GM18909 (cell line): ENCODE measurements around the gene TMEM18.

Experiments used
- ATAC-seq: cut with Tn5 transposase; IDR thresholded peaks from one replicate; pipeline ENCODE4 v1.9.1; 2021; ENCODE audit warnings: mild to moderate bottlenecking; ENCODE audit not compliant: unreplicated experiment, poor library complexity

Gene TMEM18

DNA sequence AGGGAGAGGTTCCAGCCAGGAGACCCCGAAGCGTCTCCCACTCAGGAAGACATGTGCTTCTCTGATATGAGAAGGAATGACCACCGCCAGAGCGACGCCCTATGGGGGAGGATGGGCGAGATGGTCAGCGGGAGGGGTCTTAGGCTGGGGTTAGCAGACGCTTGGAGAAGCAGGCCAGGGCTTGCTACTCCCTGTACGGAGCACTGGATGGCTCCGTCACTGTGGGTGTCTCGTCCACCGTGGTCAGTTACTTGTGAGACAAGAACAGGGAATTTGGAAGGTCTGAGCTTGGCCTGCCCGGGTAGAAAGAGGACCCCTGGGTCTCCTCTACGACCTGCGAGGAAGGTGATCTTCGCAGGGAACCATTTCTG lies 39.8 kb downstream of the TMEM18 start:
- no peak for ATAC-seq

DNA sequence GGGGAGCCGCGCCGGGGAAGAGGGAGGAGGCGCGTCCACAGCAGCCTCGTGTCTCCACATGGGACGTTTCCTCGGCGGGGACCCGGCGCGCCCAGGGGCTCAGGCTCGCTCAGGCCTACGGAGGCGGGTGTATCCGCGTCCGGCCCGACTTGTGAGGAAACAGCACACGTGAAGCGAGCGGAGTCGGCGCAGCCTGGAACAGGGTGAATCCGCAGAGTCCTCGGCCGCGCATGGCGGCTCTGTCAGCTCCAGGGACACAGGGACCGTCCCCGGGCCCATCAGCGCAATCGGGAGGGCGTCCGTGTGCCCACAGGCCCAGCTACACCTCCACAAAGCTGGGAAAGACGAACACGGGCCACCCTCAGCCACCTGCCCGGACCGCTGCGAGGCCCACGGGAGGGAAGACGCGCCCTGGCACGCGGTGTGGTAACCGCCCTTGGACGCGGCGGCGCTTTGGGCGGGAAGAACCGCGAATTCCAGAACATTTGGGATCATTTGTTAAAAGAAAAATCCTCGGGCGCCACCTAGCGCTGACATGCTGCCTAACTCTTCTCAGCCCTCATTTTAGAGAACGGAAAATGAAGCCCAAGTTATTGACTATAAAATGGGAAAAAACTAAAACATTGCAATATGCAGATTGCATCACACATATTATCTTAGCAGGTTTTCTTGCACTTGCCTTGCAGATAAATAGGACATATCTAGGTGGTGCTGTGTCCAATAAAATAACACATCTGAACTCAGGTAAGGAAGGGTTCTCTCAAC lies 40.4 kb downstream of the TMEM18 start:
- ATAC-seq, result peak; percentile 63

DNA sequence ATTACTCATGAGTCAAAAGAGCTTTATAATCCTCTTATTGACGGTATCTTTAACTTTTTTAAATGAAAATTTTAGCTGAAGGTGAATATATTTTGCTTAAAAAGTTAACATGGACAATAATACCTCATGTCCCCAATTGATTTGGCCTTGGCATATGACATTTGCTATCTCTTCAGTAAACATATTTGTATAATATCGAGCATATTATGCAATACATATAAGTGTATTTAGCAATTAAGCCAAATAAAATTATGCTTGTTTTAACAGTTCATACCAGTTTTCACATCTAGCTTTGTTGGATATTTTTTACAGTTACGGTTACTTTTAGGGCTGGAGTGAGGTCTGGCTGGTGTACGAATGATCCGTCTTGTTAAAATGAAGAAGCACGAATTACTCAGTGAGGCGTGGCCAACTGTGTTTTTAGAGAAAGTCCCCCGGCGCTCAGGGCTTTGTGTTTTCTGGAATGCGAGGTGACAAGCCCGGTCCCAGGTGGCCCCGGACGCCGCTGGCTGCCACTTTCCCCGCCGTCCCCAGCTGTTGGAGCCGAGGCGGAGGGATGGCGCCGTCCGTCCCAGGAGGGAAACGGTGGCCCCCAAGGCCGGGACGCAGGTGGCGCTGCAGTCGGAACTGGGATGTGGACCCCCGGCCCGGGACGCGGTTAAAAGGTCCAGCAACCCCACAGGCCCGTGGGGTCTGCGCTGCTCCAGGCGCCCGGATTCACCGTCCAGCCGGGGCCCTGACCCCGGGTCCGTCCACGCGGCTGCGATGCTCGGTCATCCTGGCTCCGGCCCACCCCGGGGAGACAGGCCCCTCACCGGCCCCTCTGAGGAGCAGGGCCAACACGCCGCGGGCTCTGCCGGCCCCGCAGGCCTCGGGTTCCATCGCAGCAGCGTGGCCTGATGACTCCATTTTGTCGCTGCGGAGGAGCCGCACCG lies 41.3 kb downstream of the TMEM18 start:
- ATAC-seq, result no peak

DNA sequence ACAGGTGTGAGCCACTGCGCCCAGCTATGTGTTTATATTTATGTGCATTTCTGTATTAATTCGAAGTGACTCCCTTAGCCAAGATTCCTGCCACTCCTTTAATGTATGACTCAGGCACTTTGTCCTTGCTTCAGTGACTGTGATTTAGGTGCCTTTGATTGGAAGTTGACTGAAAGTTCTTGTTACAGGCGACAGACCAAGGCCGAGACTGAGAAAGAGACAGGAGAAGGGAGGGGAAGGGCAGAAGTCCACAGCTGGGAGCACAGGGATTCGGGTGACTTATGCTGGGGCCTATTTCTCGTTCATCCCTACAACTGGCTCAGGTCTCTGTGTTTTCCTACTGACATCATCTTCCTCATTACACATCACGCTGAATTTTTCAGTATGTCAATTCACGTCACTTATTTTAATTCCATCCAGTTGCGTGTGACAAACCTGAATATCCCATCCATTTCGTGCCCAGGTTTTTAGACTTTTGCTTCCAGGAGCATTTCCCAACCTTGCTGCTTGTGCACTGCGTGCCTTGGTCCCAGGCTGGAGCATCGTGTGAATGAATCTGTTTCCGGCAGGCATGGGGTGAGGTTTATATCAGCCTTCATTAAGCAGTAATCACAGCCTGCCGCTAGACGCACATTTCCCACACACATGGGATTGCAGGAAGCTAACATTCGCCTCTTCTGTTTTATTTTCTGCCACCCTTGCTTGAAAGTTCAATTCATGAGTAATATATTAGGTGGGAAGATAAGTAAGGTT lies 42.4 kb downstream of the TMEM18 start:
- no peak for ATAC-seq

DNA sequence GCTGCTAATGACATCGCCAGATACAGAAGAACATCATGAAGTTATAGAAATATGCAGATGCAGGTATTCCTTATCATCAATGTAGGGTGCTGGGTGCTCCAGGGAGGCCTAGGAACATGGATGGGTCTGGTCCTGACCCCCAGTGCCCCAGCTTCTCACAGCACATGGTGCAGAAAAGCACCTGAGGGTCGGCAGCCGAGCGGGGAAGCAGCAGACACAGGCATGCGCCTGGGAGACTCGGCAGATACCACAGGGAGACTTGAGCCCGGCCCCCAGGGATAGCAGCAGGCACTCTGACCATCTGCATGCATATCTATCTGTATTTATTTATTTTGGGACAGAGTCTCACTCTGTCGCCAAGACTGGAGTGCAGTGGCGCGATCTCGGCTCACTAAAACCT lies 43.2 kb downstream of the TMEM18 start:
- ATAC-seq, result no peak

DNA sequence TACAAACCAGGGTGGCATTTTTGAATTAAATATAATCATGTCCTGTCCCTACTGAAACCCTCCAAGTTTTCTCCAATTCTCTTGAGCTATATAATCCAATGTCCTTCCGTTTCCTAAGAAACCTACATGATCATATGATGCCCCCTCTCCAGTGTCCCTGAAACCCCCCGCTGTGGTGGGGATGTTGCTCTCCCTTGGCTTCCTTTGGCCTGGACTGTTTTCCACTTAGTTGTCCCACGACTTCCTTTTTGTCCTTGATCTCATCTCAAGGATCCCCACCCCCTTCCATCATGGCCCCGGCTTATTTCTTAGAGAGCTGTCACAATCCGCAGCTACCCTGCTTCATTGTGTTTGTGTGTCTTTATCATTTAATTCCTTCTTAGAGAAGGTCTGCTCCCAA lies 43.8 kb downstream of the TMEM18 start:
- ATAC-seq, result no peak

DNA sequence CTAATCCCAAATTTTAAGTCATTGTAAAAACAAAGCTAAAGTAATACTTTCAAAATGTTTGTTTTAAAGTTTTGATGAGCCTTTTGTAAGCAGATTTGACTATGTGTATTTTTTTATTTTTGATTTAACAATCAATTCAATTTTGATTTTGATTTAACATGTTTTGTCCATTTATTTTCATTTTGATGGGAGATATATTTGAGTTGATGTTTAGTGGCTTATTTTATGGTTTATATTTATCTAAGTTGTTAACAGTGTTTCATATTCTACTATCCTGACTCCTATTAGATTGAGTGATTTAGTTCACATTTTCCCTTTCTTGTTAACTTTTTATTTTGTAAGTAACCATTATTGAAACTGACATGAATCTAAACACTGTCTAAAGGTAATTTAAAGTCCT lies 44.7 kb downstream of the TMEM18 start:
- no peak for ATAC-seq

DNA sequence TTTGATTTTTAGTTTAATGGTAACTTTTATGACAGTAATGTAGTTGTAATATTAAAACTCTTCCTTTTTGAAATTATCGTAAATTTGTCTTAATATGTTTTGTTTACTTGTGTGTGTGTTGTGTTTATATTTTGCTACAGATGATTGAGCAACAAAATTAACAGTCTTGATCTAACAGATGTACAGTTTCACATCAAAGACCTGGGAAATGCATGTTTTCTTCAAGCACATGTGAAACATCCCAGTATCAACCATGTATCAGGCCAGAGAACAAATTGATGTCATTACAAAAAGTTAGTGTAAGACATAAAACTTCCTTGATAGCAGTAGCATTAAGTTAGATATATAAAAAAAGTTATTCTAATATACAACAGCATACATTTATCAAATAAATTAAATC lies 45.5 kb downstream of the TMEM18 start:
- ATAC-seq, result no peak

DNA sequence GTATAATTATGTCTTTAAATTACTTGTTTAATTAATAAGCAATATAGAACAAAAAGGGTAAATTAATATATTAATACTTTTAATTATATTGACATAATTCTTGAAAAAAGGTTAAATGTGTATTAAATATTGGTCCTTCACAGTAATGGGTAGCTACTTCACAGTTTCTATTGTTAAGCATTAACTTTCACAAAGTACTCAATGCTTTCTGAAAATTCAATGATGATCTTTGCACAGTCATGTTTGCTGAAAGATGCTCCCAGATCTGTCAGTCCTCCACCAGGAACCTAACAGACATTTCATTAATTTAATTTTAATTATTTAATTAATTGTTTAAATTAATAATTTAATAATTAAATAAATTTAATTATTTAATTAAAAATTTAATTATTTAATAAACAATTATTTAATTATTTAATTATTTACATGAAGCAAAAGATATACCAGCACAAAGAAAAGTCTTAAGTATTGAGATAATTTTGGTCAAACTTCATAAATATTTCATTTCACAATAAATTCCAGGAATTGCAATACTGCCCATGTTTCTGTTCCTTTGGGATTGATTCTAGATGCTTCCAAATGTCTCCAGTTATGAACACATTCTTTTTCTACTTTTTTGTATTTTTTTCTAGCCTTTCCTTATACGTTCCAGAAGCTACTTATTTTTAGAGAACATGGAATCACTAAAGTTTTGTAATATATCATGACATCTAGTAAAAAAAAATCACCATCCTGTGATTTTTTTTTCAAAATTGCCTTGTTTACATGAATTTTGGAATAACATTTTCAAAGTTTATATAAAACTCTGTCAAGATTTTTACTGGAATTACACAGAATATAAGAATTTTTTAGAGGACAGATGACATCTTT lies 46.5 kb downstream of the TMEM18 start:
- ATAC-seq, result no peak

DNA sequence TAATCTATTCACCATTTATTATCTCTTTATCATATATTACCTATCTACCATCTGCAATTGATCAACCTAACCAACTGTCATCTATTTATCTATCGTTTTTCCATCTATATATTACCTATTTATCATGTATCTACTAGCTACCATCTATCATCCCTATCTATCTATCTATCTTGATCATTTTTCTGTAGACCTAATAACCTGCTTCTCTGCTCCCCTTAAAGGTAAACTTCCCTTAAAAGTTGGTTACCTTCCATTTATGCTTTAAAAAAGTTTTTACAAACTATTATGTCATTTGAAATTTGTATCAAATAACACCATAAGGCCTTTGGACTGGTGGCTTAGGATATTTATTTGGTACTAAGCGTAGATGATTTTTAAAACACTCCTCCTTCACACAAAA lies 47.2 kb downstream of the TMEM18 start:
- ATAC-seq, result no peak

DNA sequence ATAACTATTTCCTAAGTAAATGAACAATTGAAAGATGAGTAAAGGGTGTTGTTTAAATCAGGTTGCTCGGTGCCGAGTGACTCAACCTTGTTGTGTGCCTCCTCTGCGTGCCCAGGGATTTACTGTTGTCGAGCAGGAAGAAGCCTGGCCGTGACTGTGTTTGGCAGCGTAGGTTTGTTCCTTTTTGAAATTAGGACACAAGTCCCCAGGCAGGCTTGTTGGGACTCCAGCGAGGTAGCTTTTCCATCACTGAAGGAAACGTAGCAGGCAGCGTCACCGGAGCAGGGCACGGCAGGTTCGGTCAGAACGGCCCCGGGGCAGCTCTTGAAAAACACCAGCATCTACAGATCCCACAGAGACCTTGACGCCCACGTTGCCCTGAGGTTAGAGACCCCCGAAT lies 48.6 kb downstream of the TMEM18 start:
- ATAC-seq, result no peak

DNA sequence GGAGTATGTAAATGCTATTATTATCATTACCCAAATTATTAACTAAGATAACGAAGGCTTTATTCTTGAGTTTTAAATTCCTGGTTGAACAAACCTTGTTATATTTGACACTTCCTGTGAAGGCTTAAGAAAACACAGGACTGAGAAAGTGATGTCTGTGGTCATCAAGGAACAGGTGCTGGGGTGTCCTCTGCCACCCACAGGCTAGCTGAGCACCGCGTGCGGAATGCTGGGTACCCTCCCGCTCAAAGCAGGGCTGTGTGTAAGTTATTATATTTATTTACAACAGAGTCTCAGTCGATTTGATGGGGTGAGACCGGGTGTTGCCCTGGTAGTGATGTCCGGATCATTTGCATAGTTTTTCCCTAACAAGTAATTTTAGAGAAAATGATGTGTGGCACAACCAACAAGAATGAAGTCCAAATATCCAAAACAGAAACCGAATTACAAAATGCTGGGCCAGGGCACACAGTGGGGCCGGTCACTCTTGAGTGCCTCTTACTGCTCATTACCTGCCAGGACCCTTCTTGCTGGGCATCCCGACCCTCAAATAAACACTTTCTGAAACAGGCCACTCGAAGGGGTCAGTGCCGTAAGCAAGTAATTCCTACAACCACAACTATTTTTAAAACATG lies 49.2 kb downstream of the TMEM18 start:
- ATAC-seq, result no peak

DNA sequence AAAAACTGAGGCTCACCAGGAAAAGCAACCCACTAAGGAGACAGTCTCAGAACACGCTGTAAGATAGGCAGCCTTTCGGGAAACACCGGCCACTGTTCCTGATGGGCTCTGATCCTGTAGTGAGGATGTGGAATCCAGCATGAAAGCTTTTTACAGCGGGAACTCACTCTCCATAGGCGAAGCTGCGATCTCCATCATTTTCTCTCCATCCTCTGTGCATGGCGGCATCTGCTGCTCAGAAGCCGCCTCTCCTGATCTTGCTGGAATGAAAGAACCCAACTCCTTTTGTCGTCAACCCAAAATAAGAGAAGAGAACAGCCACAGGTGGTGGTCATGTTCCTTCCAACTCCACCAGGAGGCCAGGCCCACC lies 49.9 kb downstream of the TMEM18 start:
- ATAC-seq, result no peak

DNA sequence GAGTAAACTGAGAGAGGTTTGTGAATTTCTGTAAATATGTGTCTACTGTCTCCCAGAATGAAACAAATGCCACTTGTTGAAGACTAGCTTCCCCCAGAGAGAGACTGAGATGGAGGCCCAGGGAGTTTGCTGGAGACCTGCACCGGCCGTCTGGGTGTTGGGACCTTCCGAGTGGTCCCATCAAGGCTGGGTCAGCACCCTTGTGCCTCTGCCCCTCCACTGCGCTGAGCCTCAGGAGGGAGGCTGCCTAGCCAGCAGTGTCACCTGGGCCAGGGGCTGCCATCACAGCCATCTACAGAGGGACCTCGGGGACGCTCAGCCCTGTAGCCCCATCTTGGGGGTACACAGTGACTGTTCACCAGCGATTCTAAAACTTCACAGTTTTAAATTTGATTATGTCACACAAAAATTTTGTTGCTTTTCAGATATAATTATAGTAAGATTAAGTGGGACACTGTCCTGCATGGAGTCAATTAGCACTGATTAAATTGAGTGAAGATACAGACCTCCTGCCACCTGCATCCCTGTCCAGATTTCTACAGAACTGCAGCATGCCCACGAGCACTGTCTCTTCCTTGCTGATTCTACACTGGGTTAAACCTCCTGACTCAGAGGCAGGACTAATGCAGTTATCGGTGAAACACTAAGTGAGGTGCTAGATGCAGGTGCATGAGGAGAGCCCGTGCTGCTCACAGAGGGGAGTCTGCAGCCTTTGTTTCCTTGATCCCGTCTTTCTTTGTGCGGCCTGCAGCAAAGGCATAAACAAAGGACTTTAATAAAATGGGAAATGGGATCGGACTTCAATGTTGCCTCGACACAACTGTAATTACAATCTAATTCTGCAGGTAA lies 50.5 kb downstream of the TMEM18 start:
- no peak for ATAC-seq

DNA sequence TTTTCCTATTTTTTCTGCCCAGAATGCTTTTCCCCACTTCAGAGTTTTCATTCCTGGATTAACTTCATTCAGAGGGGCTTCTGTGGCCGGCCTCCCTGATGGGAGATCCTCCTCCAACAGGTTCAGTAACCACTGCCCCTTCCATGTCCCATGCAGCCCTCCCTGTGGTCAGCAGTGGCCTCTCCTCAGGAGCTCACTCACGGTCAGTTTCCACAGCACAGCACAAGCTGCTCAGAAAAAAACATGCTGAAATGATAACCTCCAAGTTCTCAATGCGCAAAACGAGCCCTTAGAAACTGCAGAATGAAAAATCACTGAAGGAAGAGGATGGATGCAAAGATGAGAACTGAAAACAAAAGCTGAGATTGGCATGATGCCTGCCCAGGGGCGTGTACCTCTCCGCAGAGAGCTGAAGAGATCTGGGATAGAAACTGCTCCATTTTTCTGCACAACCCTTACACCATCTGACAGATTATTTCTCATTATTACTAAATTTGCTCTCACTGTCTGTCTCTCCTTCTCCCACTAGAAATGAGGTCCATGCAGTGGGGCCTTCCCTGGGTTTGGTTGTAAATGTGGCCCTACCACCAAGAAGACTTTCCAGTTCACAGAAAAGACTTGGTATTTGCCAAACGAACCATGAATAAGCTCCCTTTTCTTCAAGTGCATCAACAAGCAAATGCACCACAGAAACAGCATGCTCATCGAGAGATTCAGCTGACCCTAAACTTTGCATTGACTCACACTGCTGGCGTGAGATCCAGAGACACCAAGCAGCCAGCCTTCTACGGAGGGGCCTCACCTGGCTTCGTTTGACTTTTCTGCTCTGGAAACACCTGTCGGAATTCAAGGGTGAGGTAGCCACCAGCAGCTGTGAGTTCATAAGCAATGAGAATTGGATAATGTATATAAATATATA lies 51.5 kb downstream of the TMEM18 start:
- ATAC-seq, result no peak

DNA sequence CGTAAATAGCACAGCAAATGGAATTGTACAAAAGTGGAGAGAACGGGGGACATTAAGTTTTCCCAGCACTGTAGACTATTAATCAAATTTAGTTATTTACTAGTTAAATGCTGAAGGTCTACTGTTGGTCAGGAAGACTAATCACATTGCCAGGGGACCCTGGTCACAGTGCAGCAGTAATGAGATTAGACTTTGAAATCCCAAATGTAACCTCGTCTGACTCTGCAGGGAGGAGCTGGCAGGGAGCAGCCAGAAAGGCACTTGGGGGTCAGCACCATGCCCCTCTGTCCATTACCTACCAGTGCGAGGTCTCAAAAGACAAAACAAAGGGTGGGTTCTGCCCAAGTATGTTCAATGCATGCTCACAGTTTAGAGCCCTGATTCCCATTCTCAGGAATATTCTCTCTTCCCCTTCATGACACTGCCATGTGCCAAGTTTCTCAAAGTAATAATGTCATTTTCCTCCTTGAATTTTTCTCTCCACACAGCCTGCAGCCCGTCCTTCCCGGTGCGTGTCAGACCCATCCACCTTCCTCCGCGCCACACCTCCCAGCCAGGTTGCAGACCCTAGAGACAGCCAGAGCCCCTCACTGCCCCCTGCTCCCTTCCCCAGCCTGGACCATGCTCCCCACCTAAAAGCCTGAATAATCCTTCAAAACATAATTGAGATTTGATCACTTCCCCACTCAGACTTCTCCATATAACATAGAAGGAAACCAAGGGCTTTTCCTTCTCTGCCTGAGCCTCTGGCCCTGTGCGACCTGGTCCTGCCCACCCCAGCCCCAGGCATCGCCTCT lies 52.5 kb downstream of the TMEM18 start:
- no peak for ATAC-seq

DNA sequence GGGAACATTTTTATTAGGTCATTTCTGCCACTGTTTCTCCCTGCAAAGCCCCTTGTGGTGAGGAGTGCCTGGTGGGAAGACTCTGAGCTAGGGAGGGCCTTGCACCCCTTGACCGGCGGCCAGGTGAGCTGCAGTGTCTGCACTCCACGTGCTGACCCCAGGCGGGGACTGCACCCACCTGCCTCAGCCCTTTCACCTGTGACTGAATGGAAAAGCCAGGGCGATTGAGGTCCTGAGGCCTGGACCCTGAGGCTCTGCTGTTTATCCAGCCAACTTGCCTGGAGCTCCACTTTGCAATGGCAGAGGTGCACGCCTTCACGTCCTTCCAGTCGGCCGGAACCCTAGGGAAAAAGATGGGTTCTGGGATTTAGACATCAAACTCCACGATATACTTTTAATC lies 53.1 kb downstream of the TMEM18 start:
- no peak for ATAC-seq
